Fibroblast of villous mesenchyme (primary cell): ENCODE results near the gene WFS1. TPM values are rescaled to one million over a fixed set of nuclear protein-coding genes. Genes with fewer than 3 reads are reported as not detected.

Source experiments
- DNase-seq: peaks from one replicate; pipeline ENCODE4 v3.0.0-alpha.2; 2010; ENCODE audit warnings: low read depth
- H3K4me3 ChIP-seq: 2 replicates; pipeline ENCODE4 v1.5.1; 2011; ENCODE audit warnings: low read depth, mild to moderate bottlenecking, low read length
- CTCF ChIP-seq: IDR thresholded peaks from 2 replicates; pipeline ENCODE4 v1.5.1; 2012; ENCODE audit warnings: low read depth, mild to moderate bottlenecking, low read length; ENCODE audit not compliant: insufficient read depth
- total RNA-seq: library from RNA; depleted of rRNA; stranded (reverse); fragments of >200 nt; gene quantifications from 2 replicates; pipeline ENCODE4 v1.2.3, GENCODE V29; 2012

Gene WFS1
- total RNA-seq, 1 donor, result 42.3 TPM

- no peak for TF ChIP-seq CTCF
- H3K4me3 ChIP-seq, result no peak overlapping the region
- DNase-seq, result peak; percentile 13
These were observed 6.5 kb downstream of the WFS1 start for GRCh38 chr4:6275898-6276806.

- TF ChIP-seq CTCF, result no peak
- no peak for DNase-seq
- H3K4me3 ChIP-seq, result no peak overlapping the region
These were observed 7.6 kb downstream of the WFS1 start for GRCh38 chr4:6277139-6277802.

GRCh38 chr4:6277935-6278800 lies 8.5 kb downstream of the WFS1 start:
- TF ChIP-seq CTCF, result no peak
- no peak for DNase-seq
- H3K4me3 ChIP-seq, result no peak overlapping the region

GRCh38 chr4:6278801-6279197 lies 9.1 kb downstream of the WFS1 start:
- peak; percentile 78 for DNase-seq
- TF ChIP-seq CTCF, result no peak
- H3K4me3 ChIP-seq, result no peak overlapping the region

- no peak for DNase-seq
- no peak overlapping the region for H3K4me3 ChIP-seq
- TF ChIP-seq CTCF, result no peak
These were observed 10.1 kb downstream of the WFS1 start for GRCh38 chr4:6279582-6280289.
